Neuron (in vitro differentiated cells): ENCODE measurements around the gene POMGNT2.
"Not testable (repeated sequence)": the region's sequence is repeated elsewhere in the genome, so short reads cannot be mapped to it uniquely, and the experiment has no call there.

Experiments used
- H2AFZ ChIP-seq: one replicate; pipeline ENCODE4 v1.6.1; 2013; ENCODE audit warnings: low read depth, mild to moderate bottlenecking, inconsistent platforms, low read length, moderate library complexity
- H3K27me3 ChIP-seq: one replicate; pipeline ENCODE4 v1.6.1; 2013; ENCODE audit warnings: low read length; ENCODE audit not compliant: insufficient read depth
- H3K36me3 ChIP-seq: one replicate; pipeline ENCODE4 v1.6.1; 2013; ENCODE audit warnings: low read length; ENCODE audit not compliant: insufficient read depth
- H3K4me1 ChIP-seq: one replicate; pipeline ENCODE4 v1.6.1; 2013; ENCODE audit warnings: low read length; ENCODE audit not compliant: insufficient read depth
- H3K4me3 ChIP-seq: 2 replicates; pipeline ENCODE4 v1.5.1; 2013; ENCODE audit warnings: mild to moderate bottlenecking, low read length, moderate library complexity
- H3K9me3 ChIP-seq: one replicate; pipeline ENCODE4 v1.6.1; 2013; ENCODE audit warnings: low read length

The POMGNT2 gene

GRCh38 chr3:43062040-43062563, 43.8 kb downstream of the POMGNT2 start:
- Histone ChIP-seq H3K27me3 (no peaks in the 10 kb centered on the region), H2AFZ (no peak overlapping the region), H3K36me3 (no peaks in the 10 kb centered on the region), H3K4me1 (no peaks in the 10 kb centered on the region), H3K4me3 (no peak overlapping the region), H3K9me3 (no peaks in the 10 kb centered on the region)

DNA sequence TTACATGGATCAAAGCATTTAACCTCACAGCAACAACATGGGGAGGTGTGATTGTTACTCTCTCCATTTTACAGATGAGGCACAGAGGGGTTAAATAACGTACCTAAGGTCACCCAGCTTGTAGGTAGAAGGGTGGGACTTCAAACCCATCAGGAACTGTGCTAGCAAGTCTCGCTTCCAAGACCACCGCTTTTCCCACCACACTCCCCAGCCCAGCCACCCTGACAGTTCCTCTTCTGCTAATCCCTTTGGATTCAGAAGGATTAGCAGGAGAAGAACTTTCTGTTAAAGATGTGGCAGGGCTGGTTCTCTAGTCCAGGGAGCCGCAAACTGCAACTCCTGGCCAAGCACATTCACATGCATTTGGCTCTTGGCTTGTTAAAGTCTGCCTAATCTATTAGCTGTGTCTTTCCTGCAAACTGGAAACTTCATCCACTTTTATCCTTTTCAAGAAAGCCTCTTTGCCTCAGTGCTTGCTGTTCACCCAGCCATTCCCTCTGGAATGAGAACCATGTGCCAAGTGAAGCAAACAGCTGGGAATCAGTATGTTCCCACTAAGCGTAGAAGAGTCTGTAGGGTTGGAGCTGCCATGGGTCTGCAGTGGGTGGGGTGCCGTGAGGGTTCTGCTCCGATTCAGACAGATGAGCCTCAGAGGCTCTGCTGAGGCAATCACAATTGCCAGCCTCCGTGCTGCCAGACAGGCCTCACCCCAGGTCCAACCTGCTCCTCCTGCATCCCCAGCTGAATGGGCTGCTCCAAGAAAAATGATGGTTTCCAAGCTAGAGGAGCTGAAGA, 44.6 kb downstream of the POMGNT2 start:
- Histone ChIP-seq H2AFZ (no peak overlapping the region), H3K9me3 (no peaks in the 10 kb centered on the region), H3K27me3 (no peaks in the 10 kb centered on the region), H3K36me3 (no peaks in the 10 kb centered on the region), H3K4me3 (no peak overlapping the region), H3K4me1 (no peaks in the 10 kb centered on the region)

DNA sequence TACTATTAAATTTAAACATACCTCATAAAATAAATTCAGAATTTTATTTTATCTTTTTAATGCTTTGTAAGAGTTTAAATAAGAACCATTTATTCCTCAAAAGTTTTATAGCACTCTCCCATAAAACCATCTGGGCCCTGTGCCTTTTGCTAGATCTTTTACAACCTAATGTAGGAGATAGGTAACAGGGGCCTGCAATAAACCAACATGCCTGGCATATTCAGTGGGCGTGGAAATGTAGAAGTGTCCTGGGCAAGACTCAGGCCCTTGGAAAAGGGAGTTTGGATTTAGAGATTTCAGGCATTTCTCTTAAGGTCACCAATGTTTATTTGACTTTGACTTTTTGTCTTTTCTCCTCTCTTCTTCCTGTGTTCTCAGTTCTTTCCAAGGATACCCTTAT, 46.4 kb downstream of the POMGNT2 start:
- H2AFZ ChIP-seq = no peak overlapping the region
- no peaks in the 10 kb centered on the region for H3K4me1 ChIP-seq
- H3K9me3 ChIP-seq = no peaks in the 10 kb centered on the region
- H3K27me3 ChIP-seq = no peaks in the 10 kb centered on the region
- no peaks in the 10 kb centered on the region for H3K36me3 ChIP-seq
- no peak overlapping the region for H3K4me3 ChIP-seq

DNA sequence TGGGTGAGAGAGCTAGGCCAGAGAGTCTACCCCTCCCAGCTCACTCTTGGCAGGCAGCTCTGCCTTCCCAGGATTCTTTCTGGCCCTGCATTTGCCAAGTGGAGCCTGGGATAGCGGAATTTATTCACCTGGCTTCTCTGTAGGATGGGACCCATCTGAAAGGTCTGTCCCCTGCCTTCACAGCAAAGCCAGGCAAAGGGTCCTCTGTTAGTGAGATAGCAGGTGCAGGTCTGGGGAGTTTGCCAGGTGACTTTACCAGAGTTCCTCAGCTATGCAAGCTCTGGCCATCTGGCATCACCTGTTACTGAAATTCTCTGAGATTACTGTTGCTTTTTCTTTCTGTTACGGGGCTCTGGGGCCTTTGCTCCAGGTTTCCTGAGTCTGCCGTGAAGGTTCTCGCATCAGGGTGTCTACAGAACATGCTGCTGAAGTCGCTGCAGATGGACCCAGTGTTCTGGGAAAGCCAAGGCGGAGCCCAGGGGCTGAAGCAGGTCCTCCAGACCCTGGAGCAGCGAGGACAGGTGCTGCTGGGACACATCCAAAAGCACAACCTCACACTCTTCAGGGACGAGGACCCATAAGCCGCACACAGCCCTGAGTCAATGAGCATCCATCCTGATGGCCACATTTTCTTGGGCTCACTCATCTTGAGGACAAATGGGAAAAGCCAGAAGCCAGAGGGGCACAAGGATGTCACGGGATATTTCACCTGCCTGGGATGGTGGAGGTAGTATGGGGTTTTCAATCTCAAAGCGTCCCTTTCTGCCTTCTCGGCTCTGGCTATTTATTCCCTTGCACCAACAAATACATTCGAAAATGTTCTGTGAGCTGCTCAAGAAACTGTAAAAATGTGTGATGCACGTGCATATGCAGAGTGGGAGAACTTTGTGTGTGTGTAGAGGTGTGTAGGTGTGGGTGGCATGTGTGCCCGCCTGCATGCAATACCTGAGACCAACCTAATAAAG, 49.8 kb downstream of the POMGNT2 start:
- Histone ChIP-seq H3K36me3 (no peaks in the 10 kb centered on the region), H3K4me1 (no peaks in the 10 kb centered on the region), H3K9me3 (no peaks in the 10 kb centered on the region), H3K27me3 (no peaks in the 10 kb centered on the region), H3K4me3 (no peak overlapping the region), H2AFZ (no peak overlapping the region)

- H2AFZ ChIP-seq = no peak overlapping the region
- no peaks in the 10 kb centered on the region for H3K27me3 ChIP-seq
- no peak overlapping the region for H3K4me3 ChIP-seq
- H3K36me3 ChIP-seq = no peaks in the 10 kb centered on the region
- no peaks in the 10 kb centered on the region for H3K9me3 ChIP-seq
- H3K4me1 ChIP-seq = no peaks in the 10 kb centered on the region
Measured at GRCh38 chr3:43055393-43055792, 50.5 kb downstream of the POMGNT2 start.

GRCh38 chr3:43054754-43055153, 51.1 kb downstream of the POMGNT2 start:
- H3K36me3 ChIP-seq = no peaks in the 10 kb centered on the region
- H3K4me1 ChIP-seq = no peaks in the 10 kb centered on the region
- no peak overlapping the region for H2AFZ ChIP-seq
- no peaks in the 10 kb centered on the region for H3K9me3 ChIP-seq
- no peaks in the 10 kb centered on the region for H3K27me3 ChIP-seq
- H3K4me3 ChIP-seq = no peak overlapping the region

- Histone ChIP-seq H3K4me1 (no peaks in the 10 kb centered on the region), H3K9me3 (no peaks in the 10 kb centered on the region), H2AFZ (no peak overlapping the region), H3K27me3 (no peaks in the 10 kb centered on the region), H3K36me3 (no peaks in the 10 kb centered on the region), H3K4me3 (no peak overlapping the region)
Measured at GRCh38 chr3:43053291-43053690, 52.6 kb downstream of the POMGNT2 start.

DNA sequence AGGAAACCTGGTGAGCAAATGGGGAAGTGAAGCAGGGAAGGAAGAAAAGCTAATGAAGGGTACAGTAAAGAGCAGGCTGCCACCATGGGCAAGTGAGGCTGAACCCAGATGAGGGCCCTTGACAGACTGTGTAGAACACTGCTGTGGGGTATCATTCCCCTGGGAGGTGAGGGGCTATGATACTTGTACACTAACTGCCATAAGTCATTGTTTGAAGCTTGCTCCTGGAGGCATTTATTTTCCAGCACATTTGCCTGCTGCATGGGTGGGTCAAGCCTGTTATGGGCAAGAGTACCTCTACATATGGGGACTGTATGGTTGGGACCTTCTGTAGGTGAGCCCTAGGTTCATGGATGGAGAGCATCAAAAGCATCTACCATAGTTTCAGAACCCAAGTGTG, 57.4 kb downstream of the POMGNT2 start:
- Histone ChIP-seq H3K36me3 (no peaks in the 10 kb centered on the region), H2AFZ (no peak overlapping the region), H3K4me3 (no peak overlapping the region), H3K9me3 (no peaks in the 10 kb centered on the region), H3K4me1 (no peaks in the 10 kb centered on the region), H3K27me3 (no peaks in the 10 kb centered on the region)

- Histone ChIP-seq H2AFZ (no peak overlapping the region), H3K27me3 (no peaks in the 10 kb centered on the region), H3K9me3 (no peaks in the 10 kb centered on the region), H3K4me3 (no peak overlapping the region), H3K4me1 (no peaks in the 10 kb centered on the region), H3K36me3 (no peaks in the 10 kb centered on the region)
Measured at GRCh38 chr3:43046583-43046982, 59.3 kb downstream of the POMGNT2 start.

- not testable (repeated sequence) for H2AFZ ChIP-seq, H3K36me3 ChIP-seq, H3K4me1 ChIP-seq, H3K27me3 ChIP-seq, H3K9me3 ChIP-seq, H3K4me3 ChIP-seq
Measured at GRCh38 chr3:43045079-43045478, 60.8 kb downstream of the POMGNT2 start.

- no peaks in the 10 kb centered on the region for H3K36me3 ChIP-seq
- H3K27me3 ChIP-seq = no peaks in the 10 kb centered on the region
- H3K4me3 ChIP-seq = no peak overlapping the region
- H2AFZ ChIP-seq = no peak overlapping the region
- H3K9me3 ChIP-seq = no peaks in the 10 kb centered on the region
- H3K4me1 ChIP-seq = no peaks in the 10 kb centered on the region
Measured at GRCh38 chr3:43043793-43044192, 62.1 kb downstream of the POMGNT2 start.

DNA sequence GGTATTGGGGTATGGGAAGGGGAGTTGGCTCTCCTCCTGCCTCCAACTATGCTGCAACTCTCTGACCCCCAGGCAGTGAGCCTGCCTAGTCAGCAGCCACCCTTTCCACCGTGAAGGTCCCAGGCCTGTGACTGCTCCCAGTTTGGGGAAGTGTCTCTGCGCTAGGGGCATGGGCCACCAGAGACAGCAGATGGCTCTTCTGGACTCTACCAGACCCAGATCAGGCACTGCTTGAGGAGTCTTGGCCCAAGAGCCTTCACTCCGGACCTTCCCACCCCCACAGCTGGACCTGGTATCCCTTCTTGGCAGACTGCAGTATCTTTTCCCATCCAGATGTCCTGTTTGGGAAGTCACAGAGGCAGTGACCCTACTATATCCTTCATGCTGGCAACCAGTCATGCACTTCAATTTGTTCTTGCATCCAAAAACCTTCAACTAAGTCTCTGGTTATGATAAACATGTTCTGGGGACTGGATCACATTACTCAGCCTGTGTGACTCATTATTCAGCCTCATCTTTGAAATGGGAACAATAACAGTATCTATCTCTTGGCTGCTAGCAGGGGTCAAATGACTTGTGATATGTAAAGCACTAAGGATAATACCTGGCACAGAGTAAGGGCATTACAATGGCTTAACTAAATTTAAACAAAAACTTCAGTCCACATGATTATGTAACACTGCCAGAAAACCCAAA, 62.7 kb downstream of the POMGNT2 start:
- Histone ChIP-seq H3K4me3 (no peak overlapping the region), H3K36me3 (no peaks in the 10 kb centered on the region), H3K27me3 (no peaks in the 10 kb centered on the region), H3K4me1 (no peaks in the 10 kb centered on the region), H3K9me3 (no peaks in the 10 kb centered on the region), H2AFZ (no peak overlapping the region)

- no peak overlapping the region for H2AFZ ChIP-seq
Measured at GRCh38 chr3:43041517-43041916, 64.4 kb downstream of the POMGNT2 start.

More at GRCh38 chr3:43041517-43041916, 64.4 kb downstream of the POMGNT2 start:
- Histone ChIP-seq H3K27me3 (peaks cover 6% of the 10 kb centered on the region), H3K4me1 (no peaks in the 10 kb centered on the region), H3K9me3 (no peaks in the 10 kb centered on the region), H3K36me3 (no peaks in the 10 kb centered on the region), H3K4me3 (no peak overlapping the region)
